ENCODE results near the gene MED27.
A peak's percentile ranks its signal among the peaks of the same experiment; 100 is the strongest.

Gene MED27

GRCh38 chr9:132079391-132080091 lies at the start of gene MED27:
Gene MED27, minus strand, starts transcription at chr9:132079867. Its CDS starts 23 bp downstream, at chr9:132079844.
- DNase-seq (ENCODE audit: low read depth, low spot score) = peak; percentile 78

GRCh38 chr9:132127888-132128534 lies 48.3 kb upstream of the MED27 start:
- no peak for DNase-seq (ENCODE audit: low read depth, low spot score)

- no peak for DNase-seq (ENCODE audit: low read depth, low spot score)
Measured at GRCh38 chr9:132126680-132127236, 47.1 kb upstream of the MED27 start.

- DNase-seq (ENCODE audit: low read depth, low spot score) = peak; percentile 4
Measured at GRCh38 chr9:132125944-132126679, 46.4 kb upstream of the MED27 start.

- no peak for DNase-seq (ENCODE audit: low read depth, low spot score)
Measured at GRCh38 chr9:132125361-132125760, 45.7 kb upstream of the MED27 start.

GRCh38 chr9:132124800-132125199 lies 45.1 kb upstream of the MED27 start:
- no peak for DNase-seq (ENCODE audit: low read depth, low spot score)

- no peak for DNase-seq (ENCODE audit: low read depth, low spot score)
Measured at GRCh38 chr9:132121021-132121420, 41.4 kb upstream of the MED27 start.

- DNase-seq (ENCODE audit: low read depth, low spot score) = no peak
Measured at GRCh38 chr9:132117694-132118093, 38.0 kb upstream of the MED27 start.

GRCh38 chr9:132116583-132116982 lies 36.9 kb upstream of the MED27 start:
- DNase-seq (ENCODE audit: low read depth, low spot score) = no peak

GRCh38 chr9:132114102-132114707 lies 34.5 kb upstream of the MED27 start:
- DNase-seq (ENCODE audit: low read depth, low spot score) = no peak

- no peak for DNase-seq (ENCODE audit: low read depth, low spot score)
Measured at GRCh38 chr9:132109291-132109690, 29.6 kb upstream of the MED27 start.

- DNase-seq (ENCODE audit: low read depth, low spot score) = no peak
Measured at GRCh38 chr9:132108728-132109127, 29.1 kb upstream of the MED27 start.

- DNase-seq (ENCODE audit: low read depth, low spot score) = no peak
Measured at GRCh38 chr9:132099741-132100407, 20.2 kb upstream of the MED27 start.

GRCh38 chr9:132099167-132099566 lies 19.5 kb upstream of the MED27 start:
- no peak for DNase-seq (ENCODE audit: low read depth, low spot score)

- DNase-seq (ENCODE audit: low read depth, low spot score) = no peak
Measured at GRCh38 chr9:132094314-132094791, 14.7 kb upstream of the MED27 start.

- no peak for DNase-seq (ENCODE audit: low read depth, low spot score)
Measured at GRCh38 chr9:132090771-132091170, 11.1 kb upstream of the MED27 start.

- DNase-seq (ENCODE audit: low read depth, low spot score) = no peak
Measured at GRCh38 chr9:132087438-132088030, 7.9 kb upstream of the MED27 start.

GRCh38 chr9:132082188-132082587 lies 2.5 kb upstream of the MED27 start:
- no peak for DNase-seq (ENCODE audit: low read depth, low spot score)

GRCh38 chr9:132078699-132079356 lies 839 bp downstream of the MED27 start:
- DNase-seq (ENCODE audit: low read depth, low spot score) = no peak

Measured in activated naive CD8-positive, alpha-beta T cell treated with anti-CD3 and anti-CD28 coated beads, Interleukin-2, amount 50 U/mL, for 16 hours (primary cell).